Measurements from ENCODE around the gene TTC38.

DNA sequence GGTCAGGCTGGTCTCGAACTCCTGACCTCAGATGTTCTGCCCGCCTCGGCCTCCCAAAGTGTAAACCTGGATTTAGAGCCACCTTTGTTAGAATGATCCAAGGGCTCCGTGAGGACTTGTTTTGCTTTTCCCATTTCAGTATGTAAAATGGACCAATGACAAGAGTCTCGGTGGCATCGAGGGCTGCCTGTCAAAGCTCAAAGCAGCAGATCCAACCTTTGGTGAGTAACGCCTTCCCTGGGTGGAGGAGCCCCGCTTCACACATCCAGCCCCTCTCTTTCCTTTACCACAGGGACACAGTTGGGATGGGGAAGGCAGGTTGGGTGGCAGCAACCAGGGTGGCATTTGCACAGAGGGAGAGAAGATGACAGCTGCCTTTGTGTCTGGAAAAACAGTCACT, 4.4 kb downstream of the TTC38 start:
- TF ChIP-seq CTCF (tag by site-specific recombination; IDR thresholded peaks at IDR 0.05) (no peak), ZBTB7A (tag by site-specific recombination; IDR thresholded peaks at IDR 0.05; ENCODE audit: low read depth) (no peak), GLIS2 (tag by site-specific recombination; IDR thresholded peaks at IDR 0.05) (no peak), SP3 (tag by site-specific recombination; IDR thresholded peaks at IDR 0.05) (no peak), YY1 (tag by site-specific recombination; IDR thresholded peaks at IDR 0.05) (no peak), ZNF561 (tag by site-specific recombination; IDR thresholded peaks at IDR 0.05; ENCODE audit: borderline replicate concordance) (no peak), ZNF670 (tag by site-specific recombination; IDR thresholded peaks at IDR 0.05; ENCODE audit: low read depth) (no peak), ZNF792 (tag by site-specific recombination; IDR thresholded peaks at IDR 0.05) (no peak), ZNF560 (tag by site-specific recombination; IDR thresholded peaks at IDR 0.05; ENCODE audit: borderline replicate concordance) (no peak), ZNF121 (tag by site-specific recombination; IDR thresholded peaks at IDR 0.05) (no peak), ZNF623 (tag by site-specific recombination; IDR thresholded peaks at IDR 0.05) (no peak)
- TF ChIP-seq, protein P1, sequence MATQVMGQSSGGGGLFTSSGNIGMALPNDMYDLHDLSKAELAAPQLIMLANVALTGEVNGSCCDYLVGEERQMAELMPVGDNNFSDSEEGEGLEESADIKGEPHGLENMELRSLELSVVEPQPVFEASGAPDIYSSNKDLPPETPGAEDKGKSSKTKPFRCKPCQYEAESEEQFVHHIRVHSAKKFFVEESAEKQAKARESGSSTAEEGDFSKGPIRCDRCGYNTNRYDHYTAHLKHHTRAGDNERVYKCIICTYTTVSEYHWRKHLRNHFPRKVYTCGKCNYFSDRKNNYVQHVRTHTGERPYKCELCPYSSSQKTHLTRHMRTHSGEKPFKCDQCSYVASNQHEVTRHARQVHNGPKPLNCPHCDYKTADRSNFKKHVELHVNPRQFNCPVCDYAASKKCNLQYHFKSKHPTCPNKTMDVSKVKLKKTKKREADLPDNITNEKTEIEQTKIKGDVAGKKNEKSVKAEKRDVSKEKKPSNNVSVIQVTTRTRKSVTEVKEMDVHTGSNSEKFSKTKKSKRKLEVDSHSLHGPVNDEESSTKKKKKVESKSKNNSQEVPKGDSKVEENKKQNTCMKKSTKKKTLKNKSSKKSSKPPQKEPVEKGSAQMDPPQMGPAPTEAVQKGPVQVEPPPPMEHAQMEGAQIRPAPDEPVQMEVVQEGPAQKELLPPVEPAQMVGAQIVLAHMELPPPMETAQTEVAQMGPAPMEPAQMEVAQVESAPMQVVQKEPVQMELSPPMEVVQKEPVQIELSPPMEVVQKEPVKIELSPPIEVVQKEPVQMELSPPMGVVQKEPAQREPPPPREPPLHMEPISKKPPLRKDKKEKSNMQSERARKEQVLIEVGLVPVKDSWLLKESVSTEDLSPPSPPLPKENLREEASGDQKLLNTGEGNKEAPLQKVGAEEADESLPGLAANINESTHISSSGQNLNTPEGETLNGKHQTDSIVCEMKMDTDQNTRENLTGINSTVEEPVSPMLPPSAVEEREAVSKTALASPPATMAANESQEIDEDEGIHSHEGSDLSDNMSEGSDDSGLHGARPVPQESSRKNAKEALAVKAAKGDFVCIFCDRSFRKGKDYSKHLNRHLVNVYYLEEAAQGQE (tag by site-specific recombination; IDR thresholded peaks at IDR 0.05), result no peak
